Activated CD4-positive, CD25-positive, alpha-beta regulatory T cell (primary cell): ENCODE results near the gene BCL2L12.

Experiments used
- DNase-seq, 4 experiments: peaks; one replicate each; lab custom pipeline; 2025; lab: John Stamatoyannopoulos, UW

Gene BCL2L12

DNA sequence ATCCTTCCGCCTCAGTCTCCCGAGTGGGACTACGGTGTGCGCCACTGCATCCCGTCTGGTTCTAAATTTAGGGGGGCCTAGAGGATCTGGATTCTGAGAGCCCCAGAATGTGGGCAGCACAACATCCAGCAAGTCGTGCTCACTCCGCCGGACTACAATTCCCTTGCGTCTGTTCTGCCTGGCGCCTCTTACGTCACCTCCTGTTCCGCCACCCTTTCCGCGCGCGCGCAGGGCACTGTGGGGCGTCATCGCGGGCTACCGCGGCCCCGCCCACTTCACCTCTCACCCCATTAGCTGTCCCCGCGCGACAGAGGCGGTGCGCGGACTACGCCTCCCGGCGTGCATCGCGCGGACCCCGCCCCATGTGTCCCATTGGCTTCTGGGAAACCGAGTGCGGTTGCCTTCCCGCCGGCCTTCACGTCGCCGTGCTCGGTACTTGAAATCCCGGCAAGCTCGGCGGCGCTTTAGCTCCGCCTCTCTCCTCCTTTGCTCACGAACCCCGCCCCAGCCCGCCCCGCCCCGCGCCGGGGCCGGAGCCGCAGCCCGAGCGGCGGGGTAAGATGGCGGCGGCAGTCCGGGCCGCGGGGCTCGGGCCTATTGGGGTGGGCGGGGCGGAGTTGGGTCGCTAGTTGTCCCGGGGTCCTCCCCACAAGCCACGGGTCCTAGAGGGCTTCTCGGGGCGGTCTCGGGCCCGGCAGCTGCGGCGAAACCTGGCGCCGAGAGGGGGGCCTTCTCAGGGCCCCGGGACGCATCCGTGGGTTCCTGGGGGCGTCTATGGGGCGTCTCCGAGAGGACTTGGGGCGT lies 23.8 kb upstream of the BCL2L12 start, which contains the start of gene SCAF1:
Gene SCAF1, plus strand, starts transcription at position 522 of the 804 bp plus-strand sequence. CDS start 2,818 bp downstream, outside the sequence.
- DNase-seq, result peak; percentile 94 to 99 (median 98)

GRCh38 chr19:49642492-49643035 lies 23.2 kb upstream of the BCL2L12 start:
- DNase-seq, result no peak

GRCh38 chr19:49643466-49643865 lies 22.3 kb upstream of the BCL2L12 start:
- DNase-seq, result no peak

DNA sequence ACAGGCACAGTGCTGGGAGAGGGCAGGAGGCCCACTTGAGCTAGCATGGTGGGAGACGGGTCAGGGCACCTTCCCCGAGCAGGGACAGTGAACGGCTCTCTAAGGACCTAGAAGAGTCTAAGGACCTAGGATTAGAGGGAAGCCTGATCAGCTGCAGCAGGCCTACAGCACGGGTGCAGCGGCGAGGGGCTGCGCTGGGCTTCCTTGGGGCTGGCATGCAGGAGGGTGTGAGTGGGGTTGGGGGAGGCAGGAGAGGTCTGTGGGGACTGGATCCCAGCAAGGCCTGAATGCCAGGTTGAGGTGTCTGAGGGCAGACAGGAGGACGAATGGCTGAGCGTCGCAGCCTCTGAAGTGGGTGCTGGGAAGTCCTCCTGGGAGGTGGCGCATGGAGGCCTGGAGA lies 20.1 kb upstream of the BCL2L12 start:
- DNase-seq, result no peak

DNA sequence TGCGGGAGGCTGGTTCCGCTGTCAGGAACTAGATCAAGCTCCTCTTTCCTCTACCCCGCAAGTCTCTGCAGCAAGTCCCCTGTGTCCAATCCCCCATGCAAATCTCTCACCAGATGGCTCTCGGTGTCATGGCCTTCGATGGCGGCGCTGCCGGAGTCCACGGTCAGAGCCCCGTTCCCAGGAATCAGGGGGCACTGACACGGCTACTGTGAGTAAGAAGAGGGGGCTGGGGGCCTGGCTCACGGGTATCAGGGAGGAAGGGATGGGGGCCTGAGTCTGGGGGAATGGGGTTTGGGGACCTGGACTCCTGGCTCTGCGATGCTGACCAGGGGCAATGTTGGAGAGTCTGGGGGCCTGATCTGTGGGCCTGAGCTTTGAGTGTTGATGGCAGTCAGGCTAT lies 19.7 kb upstream of the BCL2L12 start:
- no peak for DNase-seq

GRCh38 chr19:49646586-49646985 lies 19.1 kb upstream of the BCL2L12 start:
- no peak for DNase-seq

- DNase-seq, result no peak
Observed at GRCh38 chr19:49651029-49651819, 14.5 kb upstream of the BCL2L12 start.

DNA sequence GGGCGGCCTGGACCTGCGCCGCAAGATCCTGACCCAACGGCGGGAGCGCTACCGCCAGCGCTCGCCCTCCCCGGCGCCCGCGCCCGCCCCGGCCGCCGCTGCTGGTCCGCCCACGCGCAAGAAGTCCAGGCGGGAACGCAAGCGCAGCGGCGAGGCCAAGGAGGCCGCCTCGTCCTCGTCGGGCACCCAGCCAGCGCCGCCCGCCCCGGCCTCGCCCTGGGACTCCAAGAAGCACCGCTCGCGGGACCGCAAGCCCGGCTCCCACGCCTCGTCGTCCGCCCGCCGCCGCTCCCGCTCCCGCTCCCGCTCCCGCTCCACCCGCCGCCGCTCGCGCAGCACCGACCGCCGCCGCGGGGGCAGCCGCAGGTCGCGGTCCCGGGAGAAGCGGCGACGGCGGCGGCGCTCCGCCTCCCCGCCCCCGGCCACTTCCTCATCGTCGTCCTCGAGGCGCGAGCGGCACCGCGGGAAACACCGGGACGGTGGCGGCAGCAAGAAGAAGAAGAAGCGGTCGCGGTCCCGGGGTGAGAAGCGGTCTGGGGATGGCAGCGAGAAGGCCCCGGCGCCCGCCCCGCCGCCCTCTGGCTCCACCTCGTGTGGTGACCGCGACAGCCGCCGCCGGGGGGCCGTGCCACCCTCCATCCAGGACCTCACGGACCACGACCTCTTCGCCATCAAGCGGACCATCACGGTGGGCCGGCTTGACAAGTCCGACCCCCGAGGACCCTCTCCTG lies 13.7 kb upstream of the BCL2L12 start:
- no peak for DNase-seq

- no peak for DNase-seq
Observed at GRCh38 chr19:49652551-49653465, 12.9 kb upstream of the BCL2L12 start.

GRCh38 chr19:49653466-49653806 lies 12.3 kb upstream of the BCL2L12 start:
- no peak for DNase-seq

DNA sequence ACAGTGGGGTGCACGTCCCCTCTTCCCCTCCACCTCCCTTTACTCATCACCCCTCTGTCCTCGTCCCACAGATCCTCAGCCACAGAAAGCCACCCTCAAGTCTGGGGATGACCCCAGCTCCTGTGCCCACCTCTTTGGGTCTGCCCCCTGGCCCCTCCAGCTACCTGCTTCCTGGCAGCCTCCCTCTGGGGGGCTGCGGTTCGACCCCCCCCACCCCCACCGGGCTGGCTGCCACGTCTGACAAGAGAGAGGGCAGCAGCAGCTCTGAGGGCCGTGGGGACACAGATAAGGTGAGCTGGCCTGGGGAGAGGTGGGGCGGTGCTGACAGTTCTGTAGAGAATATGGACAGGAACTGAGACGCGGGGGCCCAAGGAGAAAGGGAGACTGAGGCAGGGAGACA lies 11.2 kb upstream of the BCL2L12 start:
- DNase-seq, result no peak

GRCh38 chr19:49655570-49656455 lies 9.9 kb upstream of the BCL2L12 start:
- no peak for DNase-seq

- no peak for DNase-seq
Observed at GRCh38 chr19:49656456-49657109, 9.2 kb upstream of the BCL2L12 start.

DNA sequence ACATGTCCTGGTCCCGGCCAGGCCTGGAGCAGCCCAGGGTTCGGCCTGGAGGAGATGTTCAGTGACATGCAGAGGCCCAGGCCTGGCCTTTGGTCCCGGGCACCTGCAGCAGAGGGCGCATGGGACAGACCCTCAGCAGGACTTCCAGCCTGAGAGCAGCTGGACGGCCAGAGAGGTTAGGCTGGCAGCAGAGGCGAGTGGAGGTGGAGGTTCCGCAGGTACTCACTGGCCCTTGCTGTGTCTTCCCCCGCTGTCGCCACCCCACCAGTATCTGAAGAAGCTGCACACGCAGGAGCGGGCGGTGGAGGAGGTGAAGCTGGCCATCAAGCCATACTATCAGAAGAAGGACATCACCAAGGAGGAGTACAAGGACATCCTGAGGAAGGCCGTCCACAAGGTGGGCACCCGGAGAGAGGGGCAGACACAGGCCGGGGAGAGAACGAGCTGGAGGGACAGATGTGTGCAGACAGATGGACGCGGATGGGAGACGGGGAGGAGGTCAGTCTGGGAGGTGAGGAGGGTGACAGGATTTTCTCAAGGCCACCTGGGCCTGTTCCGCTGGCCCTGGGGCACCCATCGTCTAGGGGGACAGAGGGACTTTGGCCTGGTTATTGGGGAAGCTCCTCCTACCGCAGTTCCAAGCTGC lies 8.1 kb upstream of the BCL2L12 start:
- DNase-seq, result no peak

DNA sequence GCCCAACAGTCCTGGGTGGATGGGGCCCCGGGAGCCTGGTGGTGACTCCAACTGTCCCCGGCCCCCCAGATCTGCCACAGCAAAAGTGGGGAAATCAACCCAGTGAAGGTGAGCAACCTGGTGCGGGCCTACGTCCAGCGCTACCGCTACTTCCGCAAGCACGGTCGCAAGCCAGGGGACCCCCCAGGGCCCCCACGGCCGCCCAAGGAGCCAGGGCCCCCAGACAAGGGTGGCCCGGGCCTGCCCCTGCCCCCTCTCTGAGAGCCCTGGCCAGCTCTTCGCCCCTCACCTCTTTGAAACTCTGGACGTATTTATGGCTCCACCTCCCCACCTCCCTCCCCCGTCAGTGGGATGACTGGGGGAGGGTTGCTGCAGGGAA lies 7.6 kb upstream of the BCL2L12 start:
- DNase-seq, result no peak

DNA sequence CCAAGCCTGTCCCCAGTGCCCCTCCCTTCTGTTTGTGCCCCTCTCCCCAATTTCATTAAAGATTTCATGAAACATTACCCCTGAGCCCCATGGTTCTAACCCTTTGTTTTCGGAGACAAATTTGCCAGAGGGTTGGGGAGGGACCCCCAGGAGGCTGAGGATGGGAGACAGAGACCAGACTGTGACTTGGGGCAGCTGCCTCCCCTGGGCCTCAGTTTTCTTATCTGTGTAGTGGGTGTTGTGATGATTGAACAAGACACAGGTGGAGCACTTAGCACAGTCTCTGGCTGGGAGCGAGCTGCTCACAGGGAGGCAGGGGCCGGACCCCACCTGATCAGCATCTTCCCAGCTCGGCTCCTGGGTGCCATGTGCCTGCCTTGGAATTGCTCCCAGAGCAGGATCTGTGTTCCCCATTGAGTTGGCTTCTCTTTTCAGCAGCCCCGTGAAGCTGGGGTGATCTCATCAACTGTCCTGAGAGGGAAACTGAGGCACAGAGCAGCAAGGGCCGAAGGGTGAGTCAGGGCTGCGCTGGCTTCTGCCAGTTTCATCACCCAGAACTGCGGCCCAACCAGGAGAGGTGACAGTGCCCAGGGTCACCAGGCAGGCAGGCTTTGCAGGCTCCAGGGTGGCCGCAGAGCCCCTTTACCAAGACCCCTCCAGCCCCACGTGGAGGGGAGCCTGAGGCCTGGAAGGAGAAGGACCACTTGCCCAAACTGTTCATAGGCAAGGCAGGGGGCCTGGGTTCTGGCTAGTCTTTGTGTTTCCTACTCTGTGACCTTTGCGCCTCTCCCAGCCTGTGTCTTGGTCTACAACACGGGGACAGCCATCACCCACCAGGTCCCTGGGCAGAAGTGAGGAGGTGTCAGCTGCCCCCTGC lies 6.9 kb upstream of the BCL2L12 start:
- no peak for DNase-seq

DNA sequence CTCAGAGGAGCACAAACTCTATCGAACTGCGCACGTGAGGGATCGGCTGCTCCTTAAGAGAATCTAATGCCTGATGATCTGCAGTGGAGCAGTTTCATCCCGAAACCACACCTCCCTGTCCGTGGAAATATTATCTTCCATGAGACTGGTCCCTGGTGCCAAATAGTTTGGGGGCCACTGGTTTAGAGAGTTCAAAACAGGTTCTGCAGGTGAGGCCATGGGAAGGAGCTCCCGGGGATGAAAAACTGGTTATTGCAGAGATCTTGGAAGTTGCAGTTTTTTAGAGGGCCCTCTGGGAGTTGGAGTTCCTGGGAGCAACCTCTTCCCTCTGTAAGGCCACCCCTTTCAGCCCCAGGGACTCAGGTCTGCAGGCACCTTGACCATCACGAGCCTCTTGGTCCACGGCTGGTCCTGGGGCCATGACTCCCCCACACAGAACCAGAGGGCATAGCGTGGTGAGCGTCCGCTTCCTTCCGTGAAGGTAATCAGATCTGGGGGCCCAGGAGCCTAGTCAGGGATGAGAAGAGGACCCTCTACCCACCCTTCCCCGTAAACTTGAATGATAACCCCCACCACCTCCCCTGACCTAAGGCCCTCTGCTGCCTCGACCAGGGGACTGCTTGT lies 5.3 kb upstream of the BCL2L12 start:
- no peak for DNase-seq

GRCh38 chr19:49662011-49662410 lies 3.7 kb upstream of the BCL2L12 start:
- no peak for DNase-seq
